Colonic mucosa (tissue), 4 donors: Measurements from ENCODE around the gene SH2D1B. TPM values are rescaled to one million over a fixed set of nuclear protein-coding genes. Genes with fewer than 3 reads are reported as not detected.

ENCODE experiments used
- DNase-seq: peaks from one replicate; pipeline ENCODE4 v3.0.0-alpha.2; 2020
- H3K27ac ChIP-seq: fragments of 200-600 bp; one replicate; pipeline ENCODE4 v1.8.0; 2021
- H3K27me3 ChIP-seq: fragments of 200-600 bp; one replicate; pipeline ENCODE4 v1.8.0; 2021
- H3K36me3 ChIP-seq: fragments of 200-600 bp; one replicate; pipeline ENCODE4 v1.8.0; 2021
- H3K4me1 ChIP-seq: fragments of 200-600 bp; one replicate; pipeline ENCODE4 v1.8.0; 2021; ENCODE audit warnings: mild to moderate bottlenecking
- H3K4me3 ChIP-seq: fragments of 200-600 bp; one replicate; pipeline ENCODE4 v1.8.0; 2021
- H3K9ac ChIP-seq, 2 donors: one replicate each; pipeline ENCODE4 v1.7.0; 2013; ENCODE audit warnings: control low read depth in 2 of 2, low read depth in 2 of 2, low read length in 2 of 2
- H3K9me3 ChIP-seq: fragments of 200-600 bp; one replicate; pipeline ENCODE4 v1.8.0; 2021
- CTCF ChIP-seq: fragments of 200-600 bp; IDR thresholded peaks from one replicate; pipeline ENCODE4 v1.8.0; 2022; ENCODE audit warnings: antibody characterized with exemption, mild to moderate bottlenecking
- intact Hi-C: fragments of 100-400 bp; cut with DNase I; formaldehyde crosslinking; loops from one replicate; pipeline ENCODE4 v1.14.1; 2022
- total RNA-seq, 2 donors: library from RNA; stranded (reverse); fragmentation: NEBNext Ultra II Directional in 1 of 2; extraction: Animal tissue kit (Norgen Biotek cat#: 25700) in 1 of 2; gene quantifications; one replicate each; pipeline ENCODE4 v1.2.1, GENCODE V29; 2021
- donor health status: healthy.
- donor health status: DM: no; HTN: no; CAD: no.
- donor health status: DM: no; HTN: no; CAD: no.

SH2D1B gene
- total RNA-seq, 2 donors from 2014 or later, result 0.27 to 0.69 TPM

GRCh38 chr1:162365284-162366020 is 46.5 kb downstream of the SH2D1B start:
- intact Hi-C loops, result no loop called here
- H3K4me3 ChIP-seq, result no peak overlapping the region
- no peak overlapping the region for H3K9ac ChIP-seq
- H3K27ac ChIP-seq, result no peak overlapping the region
- no peaks in the 10 kb centered on the region for H3K36me3 ChIP-seq
- no peaks in the 10 kb centered on the region for H3K9me3 ChIP-seq
- no peaks in the 10 kb centered on the region for H3K4me1 ChIP-seq
- no peak for TF ChIP-seq CTCF
- no peaks in the 10 kb centered on the region for H3K27me3 ChIP-seq
- DNase-seq, result no peak

DNA sequence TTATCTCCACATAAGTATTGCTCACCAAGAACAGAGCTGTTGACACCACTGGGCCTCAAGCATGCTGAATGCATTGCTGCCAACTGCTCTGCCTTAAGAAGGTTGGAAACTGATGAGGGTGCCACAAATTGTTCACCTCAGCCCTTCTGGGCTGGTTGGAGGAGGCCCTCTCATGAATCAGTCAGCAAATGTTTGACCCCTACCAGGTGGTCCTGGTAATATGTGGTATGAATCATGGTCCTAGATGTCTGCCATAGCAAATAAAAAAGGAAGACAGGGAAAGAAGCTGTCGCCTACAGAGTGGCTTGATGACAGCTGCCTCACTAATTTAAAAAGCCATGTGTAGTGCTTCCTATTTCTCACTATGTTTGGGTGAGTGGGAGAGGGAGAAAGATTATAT is 47.4 kb downstream of the SH2D1B start:
- no peaks in the 10 kb centered on the region for H3K27me3 ChIP-seq
- H3K9me3 ChIP-seq, result no peaks in the 10 kb centered on the region
- H3K4me3 ChIP-seq, result no peak overlapping the region
- no peak for TF ChIP-seq CTCF
- DNase-seq, result no peak
- H3K4me1 ChIP-seq, result no peaks in the 10 kb centered on the region
- H3K27ac ChIP-seq, result no peak overlapping the region
- H3K36me3 ChIP-seq, result no peaks in the 10 kb centered on the region
- intact Hi-C loops, result no loop called here
- no peak overlapping the region for H3K9ac ChIP-seq

- intact Hi-C loops, result no loop called here
- Histone ChIP-seq H3K27ac (no peak overlapping the region), H3K9ac (no peak overlapping the region), H3K4me3 (no peak overlapping the region), H3K9me3 (no peaks in the 10 kb centered on the region), H3K4me1 (no peaks in the 10 kb centered on the region), H3K27me3 (no peaks in the 10 kb centered on the region), H3K36me3 (no peaks in the 10 kb centered on the region)
- no peak for TF ChIP-seq CTCF
- no peak for DNase-seq
Measured at GRCh38 chr1:162363823-162364222, 48.1 kb downstream of the SH2D1B start.

GRCh38 chr1:162361349-162361748 is 50.6 kb downstream of the SH2D1B start:
- H3K36me3 ChIP-seq, result no peaks in the 10 kb centered on the region
- H3K27me3 ChIP-seq, result no peaks in the 10 kb centered on the region
- H3K9ac ChIP-seq, result no peak overlapping the region
- DNase-seq, result no peak
- intact Hi-C loops, result no loop called here
- no peak overlapping the region for H3K27ac ChIP-seq
- TF ChIP-seq CTCF, result no peak
- H3K4me3 ChIP-seq, result no peak overlapping the region
- no peaks in the 10 kb centered on the region for H3K4me1 ChIP-seq
- H3K9me3 ChIP-seq, result no peaks in the 10 kb centered on the region

DNA sequence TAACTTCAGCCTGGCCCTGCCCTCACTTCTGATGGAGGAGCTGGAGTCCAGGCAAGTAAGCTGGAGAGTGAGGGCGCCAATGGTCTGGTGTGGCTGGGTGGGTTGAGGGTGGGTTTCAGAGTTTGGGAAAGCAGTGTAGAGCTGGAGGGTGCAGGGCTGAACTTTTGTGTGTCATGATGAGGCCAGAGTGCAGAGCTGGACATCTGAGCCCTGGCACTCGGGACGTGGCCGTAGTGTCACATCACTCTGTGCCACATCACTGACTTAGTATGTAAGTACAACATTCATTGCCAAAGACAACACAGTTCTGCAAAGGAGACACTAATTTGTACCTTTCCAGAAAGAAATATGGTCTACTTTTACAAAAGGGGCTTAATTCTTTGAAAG is 51.1 kb downstream of the SH2D1B start:
- no peak for TF ChIP-seq CTCF
- no peaks in the 10 kb centered on the region for H3K36me3 ChIP-seq
- no peak overlapping the region for H3K9ac ChIP-seq
- H3K9me3 ChIP-seq, result no peaks in the 10 kb centered on the region
- H3K27me3 ChIP-seq, result no peaks in the 10 kb centered on the region
- peak overlapping the region; percentile 43 for H3K27ac ChIP-seq
- intact Hi-C loops, result no loop called here
- H3K4me1 ChIP-seq, result no peaks in the 10 kb centered on the region
- no peak for DNase-seq
- peak overlapping the region; percentile 1 for H3K4me3 ChIP-seq
